Stimulated activated CD4-positive, alpha-beta T cell treated with anti-CD3 and anti-CD28 coated beads, Interleukin-2, amount 100 ng/mL, for 4 hours (primary cell): ENCODE measurements around the gene RAET1G.
"Not testable (repeated sequence)": the region's sequence is repeated elsewhere in the genome, so short reads cannot be mapped to it uniquely, and the experiment has no call there.

Experiments used
- DNase-seq: peaks from one replicate; pipeline ENCODE4 v3.0.0-alpha.2; 2020; ENCODE audit warnings: low read depth

RAET1G gene

DNA sequence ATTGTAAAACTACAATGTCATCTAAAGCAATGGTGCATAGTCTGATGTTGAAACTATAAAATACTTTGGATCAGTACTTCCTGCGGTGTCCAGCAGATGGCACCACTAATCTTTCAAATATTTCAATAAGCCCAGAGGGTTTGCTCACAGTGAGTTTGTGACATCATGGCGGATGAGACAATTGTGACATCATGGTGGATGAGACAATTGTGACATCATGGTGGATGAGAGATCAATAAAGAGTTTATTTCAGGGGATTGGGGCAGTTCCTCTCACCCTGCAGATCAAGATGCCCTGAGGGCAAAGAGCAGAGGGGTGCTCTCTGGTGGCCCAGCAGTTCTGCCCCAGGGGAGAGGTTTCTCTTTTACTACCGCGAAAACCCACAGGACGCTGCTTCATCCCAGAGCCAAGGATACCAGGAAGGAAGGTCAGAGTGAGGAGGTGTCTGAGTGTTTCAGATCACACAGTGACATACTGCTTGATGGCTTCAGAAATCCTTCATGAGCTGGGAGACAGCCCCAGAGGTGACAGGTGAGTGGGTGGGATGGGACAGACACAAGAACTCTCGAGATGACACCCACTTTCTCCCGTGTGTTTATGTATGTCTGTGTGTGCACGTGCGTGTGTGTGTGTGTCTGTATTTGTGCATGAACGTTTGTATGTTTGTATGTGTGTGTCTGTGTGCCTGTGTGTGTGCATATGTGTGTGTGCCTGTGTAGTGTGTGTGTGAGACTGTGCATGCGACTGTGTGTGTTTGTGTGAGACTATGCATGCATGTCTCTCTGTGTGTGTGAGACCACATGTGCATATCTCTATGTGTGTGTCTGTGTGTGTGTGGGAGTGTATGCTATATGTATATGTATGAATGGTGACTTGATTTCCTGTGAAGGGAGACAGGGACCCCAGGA lies 11.6 kb upstream of the RAET1G start:
- DNase-seq, result peak; percentile 51

- no peak for DNase-seq
These were observed 10.5 kb upstream of the RAET1G start for GRCh38 chr6:149933461-149933860.

DNA sequence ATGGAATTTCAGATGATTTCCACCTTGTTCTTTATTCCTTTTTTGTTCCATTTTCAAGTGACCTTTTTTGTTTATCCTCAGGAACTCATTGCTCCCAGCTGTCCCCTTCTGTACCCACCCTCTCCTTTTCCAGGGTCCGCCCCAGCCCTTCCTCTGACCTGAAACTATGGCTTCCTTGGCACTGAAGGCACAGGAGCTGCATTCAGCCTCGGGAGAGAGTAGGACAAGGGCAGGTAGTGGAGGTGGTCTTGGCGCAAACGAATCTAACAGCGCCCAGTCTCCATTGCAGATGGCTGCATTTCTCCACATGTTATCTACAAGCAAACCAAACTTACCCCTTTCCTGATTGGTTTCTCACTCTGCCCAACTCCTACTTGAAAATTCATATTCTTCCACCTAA lies 10.1 kb upstream of the RAET1G start:
- no peak for DNase-seq

GRCh38 chr6:149931501-149931900 lies 8.6 kb upstream of the RAET1G start:
- no peak for DNase-seq

DNA sequence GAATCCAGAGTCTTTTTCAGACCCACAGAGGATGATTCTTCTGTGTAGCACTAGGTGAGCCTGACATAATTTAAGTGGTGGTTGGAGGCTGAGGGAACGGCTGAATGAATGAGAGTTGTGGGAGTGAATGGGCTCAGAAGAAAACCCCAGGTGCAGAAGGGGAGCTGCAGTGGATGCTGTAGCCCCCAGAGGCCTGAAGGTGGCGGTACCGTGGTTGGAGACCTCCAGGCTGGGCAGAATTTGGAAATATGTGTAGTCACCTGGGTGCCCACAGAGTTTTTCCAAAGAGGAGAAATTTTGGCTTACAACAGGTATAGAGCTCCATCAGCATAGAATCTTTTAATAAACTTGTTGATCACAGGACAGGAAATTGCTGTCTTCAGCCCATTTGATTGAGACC lies 6.5 kb upstream of the RAET1G start:
- DNase-seq, result no peak

DNA sequence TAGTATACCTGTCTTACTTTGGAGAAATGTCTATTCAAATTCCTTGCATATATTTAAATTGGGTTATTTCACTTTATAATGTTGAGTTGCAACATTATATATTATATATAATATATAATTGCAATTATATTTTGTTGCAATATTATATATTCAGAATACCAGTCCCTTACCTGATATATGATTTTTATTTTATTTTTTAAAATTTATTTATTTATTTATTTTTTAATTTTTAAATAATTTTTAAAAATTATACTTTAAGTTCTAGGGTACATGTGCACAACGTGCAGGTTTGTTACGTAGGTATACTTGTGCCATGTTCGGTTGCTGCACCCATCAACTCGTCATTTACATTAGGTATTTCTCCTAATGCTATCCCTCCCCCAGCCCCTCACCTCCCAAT lies 4.1 kb upstream of the RAET1G start:
- DNase-seq, result not testable (repeated sequence)

GRCh38 chr6:149925974-149926777 lies 3.3 kb upstream of the RAET1G start:
- DNase-seq, result peak; percentile 60

GRCh38 chr6:149925253-149925973 lies 2.5 kb upstream of the RAET1G start:
- no peak for DNase-seq

- DNase-seq, result no peak
These were observed 2.0 kb upstream of the RAET1G start for GRCh38 chr6:149924933-149925252.

DNA sequence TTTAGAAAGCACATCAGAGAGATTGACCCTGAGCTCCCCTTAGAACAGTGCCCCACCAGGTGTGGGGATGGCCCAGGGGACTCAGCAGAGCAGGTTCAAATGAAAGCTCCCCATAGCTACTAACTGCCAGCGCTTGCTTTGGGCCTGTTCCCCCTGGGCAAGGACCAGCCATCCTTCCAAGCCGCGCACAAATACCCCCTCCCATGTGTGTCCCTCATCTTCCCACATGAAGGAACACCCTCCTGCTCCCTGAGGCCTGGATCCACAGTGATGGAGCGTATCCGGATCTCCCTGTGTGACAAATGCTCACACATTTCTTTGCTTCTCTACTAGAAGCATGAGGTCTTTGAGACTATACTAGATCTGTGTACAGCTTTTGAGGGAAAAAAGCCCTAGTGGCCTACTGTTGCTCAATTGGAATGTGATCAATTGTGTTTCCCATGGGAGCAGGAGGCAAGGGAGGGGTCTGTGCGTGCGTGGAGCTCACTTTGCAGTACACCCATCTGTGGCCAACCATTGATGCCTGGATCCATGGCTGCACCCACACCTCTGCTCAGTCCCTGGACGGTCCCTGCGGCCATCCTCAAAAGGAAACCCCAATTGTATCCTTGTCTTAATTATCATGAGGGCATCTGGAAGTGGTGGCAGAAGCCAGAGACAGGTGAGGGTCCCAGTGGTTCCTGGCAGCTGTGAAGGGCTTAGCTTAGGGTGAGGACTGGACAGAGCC lies 1.4 kb upstream of the RAET1G start:
- DNase-seq, result no peak

GRCh38 chr6:149923327-149923986 lies 536 bp upstream of the RAET1G start:
- DNase-seq, result no peak

DNA sequence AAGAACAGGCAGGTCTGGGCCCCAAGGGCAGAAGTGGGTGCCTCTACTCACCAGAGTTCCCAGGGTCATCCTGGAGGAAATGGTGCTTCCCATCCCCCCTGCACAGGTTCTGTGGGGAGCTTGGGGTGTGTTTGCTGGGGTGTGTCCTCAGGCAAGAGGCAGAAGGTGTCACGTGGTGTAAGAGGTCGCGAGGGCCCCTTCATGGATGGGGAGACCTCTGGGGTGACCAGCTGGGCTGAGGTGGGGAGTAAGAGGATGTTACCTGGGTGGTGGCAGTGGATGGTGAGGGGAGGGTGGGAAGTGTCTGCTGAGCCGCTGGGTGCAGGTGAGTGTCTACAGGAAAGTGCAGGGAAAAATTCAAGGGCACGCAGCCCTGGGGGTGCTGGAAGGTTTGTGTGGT lies 830 bp downstream of the RAET1G start:
- DNase-seq, result not testable (repeated sequence)

DNA sequence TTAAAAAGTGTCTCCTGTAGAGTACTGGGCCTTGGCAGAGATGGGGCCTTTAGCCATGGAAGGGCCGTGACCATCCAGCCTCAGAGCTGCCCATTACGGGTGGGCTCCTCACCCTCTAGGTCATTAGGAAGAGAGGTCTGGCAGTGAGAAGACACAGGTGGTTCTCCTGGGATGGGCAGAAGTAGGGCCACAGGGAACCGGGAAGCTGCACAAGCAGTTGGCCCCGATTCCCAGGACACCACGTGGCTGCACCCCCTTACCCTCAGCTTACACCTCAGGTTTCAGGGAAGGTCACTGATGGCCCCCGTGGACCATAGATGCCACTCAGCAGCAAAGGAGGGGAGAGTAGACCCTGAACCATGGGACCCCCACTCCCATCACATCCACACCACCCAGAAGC lies 1.6 kb downstream of the RAET1G start:
- DNase-seq, result no peak

GRCh38 chr6:149919834-149920225 lies 3.1 kb downstream of the RAET1G start:
- no peak for DNase-seq

DNA sequence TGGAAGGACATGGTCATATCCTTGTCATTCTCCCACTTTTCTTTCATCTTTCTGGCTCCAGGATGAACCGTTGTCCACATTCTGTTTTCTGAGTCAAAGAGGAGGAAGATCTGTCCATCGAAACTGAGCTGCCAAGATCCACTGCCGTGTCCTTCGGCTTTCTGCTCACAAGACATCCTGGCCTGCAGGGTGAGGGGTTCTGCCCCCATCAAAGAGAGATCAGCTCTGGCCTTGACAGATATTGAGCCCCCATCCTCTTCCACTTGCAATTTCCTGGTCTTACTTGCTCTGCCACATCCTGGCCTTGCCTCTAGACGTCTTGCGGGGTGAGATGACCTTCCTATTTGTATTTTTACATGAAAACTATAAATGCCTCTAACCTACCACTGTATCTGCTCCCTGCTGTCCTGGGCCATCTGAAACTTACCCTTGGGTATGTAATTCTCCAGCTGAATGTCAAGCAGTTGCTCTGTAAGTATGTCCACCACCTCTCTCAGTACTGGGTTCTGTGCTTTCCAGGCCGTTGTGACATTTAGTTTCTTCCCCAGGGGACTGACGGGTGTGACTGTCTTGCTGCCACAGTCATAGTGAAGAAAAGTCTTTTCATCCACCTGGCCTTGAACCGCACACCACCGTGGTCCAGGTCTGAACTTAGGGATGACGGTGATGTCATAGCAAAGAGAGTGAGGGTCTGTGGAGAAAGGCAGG lies 3.6 kb downstream of the RAET1G start:
- DNase-seq, result not testable (repeated sequence)

DNA sequence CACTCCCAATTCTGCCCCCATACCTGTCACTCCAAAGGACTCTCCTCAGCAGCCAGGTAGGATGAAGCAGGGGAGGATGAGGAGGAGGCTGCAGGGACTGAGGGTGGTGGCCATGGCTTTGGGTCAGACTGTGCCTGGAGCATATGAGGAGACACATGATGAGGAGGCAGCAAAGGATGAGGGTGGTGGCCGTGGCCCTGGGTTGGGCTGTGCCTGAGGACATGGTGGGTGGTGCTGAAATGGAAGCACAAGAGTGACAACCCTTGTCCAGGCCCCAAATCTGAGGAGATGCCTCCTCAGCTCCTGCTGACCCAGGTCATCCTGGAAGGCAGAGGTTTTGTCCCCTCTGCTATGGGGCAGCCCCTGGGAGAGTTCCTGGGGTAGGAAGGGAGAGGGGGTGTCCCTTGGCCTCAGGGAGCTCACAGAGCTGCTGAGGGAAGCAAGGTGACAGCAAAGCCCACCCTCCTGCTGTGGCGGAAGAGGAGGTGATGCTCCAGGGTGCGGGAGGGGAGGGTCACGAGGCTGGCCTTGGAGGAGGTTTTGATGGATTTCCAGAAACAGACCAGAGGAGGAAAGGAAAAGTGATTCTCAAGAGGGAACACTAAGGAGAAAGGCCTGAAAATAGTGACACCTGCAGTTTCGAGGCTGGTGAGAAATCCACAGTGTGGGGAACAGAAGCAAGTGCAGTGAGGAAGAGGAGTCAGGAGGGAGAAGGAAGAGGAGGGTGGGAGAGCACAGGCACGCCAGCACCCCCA lies 4.6 kb downstream of the RAET1G start:
- no peak for DNase-seq

DNA sequence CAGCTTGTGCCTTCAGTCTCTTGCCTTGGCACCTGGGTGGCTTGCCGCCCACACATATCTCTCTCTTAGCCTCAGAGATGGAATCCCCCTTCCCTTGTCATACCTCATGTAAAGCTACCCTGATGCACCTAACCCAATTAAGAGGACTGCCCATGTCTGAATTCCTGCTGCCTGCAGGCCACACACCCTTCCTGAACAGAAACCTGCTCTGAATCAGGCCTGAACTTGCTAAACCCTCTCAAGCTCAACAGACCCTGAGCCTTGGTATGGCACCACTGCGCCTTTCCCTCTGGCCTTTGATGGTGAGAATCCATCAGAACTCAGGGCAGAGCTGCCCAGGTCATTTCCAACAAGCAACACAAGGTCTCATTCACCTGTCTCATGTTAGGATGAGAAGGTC lies 5.2 kb downstream of the RAET1G start:
- DNase-seq, result no peak

DNA sequence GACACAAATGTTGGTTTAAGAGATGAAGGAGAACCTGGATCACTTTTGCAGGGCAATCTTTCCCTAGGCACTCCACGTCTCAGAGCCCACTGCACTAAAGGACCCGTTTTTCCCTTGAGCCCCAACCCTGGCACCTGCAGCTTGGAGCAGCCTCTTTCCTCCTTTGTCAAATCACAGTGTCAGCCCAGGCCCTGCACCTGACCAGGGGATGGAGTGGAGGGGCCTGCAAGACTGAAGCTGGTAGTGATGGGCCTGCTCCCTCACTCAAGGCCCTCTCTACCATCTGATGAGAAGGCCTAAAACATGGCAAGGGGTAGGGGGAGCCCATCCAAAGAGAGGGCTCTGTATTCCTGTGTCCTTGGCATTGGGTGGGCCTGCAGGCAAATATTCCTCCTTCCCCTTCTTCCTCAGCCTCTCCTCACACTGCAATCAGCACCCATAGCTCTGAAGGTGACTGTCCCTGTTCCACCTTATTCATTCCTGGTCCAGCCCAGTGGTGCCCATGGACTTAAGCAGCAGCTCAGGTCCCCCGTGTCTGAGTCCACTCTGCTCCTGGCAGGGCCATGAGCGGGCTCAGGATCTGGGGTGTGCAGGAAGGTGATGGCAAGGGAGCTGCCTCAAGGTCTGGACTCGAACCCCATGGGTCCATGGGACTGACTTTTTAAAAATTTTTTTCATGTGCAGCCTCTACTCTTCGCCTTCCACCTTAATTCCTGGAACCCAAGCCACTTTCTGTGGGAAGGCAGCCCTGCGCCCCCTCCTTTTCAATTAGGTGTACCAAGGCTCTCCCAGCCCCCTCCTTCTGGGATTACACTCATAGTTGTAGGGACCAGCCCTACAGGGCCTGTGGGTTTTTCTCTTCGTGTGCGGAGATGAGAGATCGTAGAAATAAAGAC lies 6.7 kb downstream of the RAET1G start:
- DNase-seq, result no peak
